Measurements from ENCODE around the gene VPS35L. TPM values are rescaled to one million over a fixed set of nuclear protein-coding genes. Genes with fewer than 3 reads are reported as not detected.

Gene VPS35L
- total and polyA plus RNA-seq, 10 of the 15 experiments (the other 5 are each of a cell fraction or from before 2014, with no cell fraction given): 14.9 to 44.1 (median 26.3) TPM

- TF ChIP-seq POU2F2 (IDR thresholded peaks at IDR 0.05; ENCODE audit: borderline replicate concordance, low read depth, low read length): peak; percentile 40; the same call in 1 of the 3 replicates
- TF ChIP-seq CREM (IDR thresholded peaks at IDR 0.05; ENCODE audit: low read depth): peak; percentile 98
- no peak for TF ChIP-seq ZNF622 (IDR thresholded peaks at IDR 0.05)
- no peak; the same call in 1 of the 2 replicates for TF ChIP-seq LARP7 (IDR thresholded peaks at IDR 0.05)
- no peak for TF ChIP-seq KAT2A (conservative IDR thresholded peaks at IDR 0.05; ENCODE audit: control insufficient read depth, low read depth, low read length)
- peak; percentile 84 for TF ChIP-seq SREBF1 (IDR thresholded peaks at IDR 0.05; ENCODE audit: low read length)
- TF ChIP-seq E4F1 (IDR thresholded peaks at IDR 0.05; ENCODE audit: borderline replicate concordance, partially characterized antibody): peak; percentile 54
- TF ChIP-seq POLR2A (IDR thresholded peaks at IDR 0.05; ENCODE audit: low read depth, low read length): peak; percentile 87
- TF ChIP-seq SMAD1 (IDR thresholded peaks at IDR 0.05; ENCODE audit: low read depth, partially characterized antibody): no peak
- TF ChIP-seq ELK1 (IDR thresholded peaks at IDR 0.05; ENCODE audit: low read depth, low read length): peak; percentile 93
- TF ChIP-seq CBX3 (IDR thresholded peaks at IDR 0.05; ENCODE audit: borderline replicate concordance, low read depth): no peak
- no peak for TF ChIP-seq CUX1 (IDR thresholded peaks at IDR 0.05; ENCODE audit: insufficient replicate concordance, low read depth, low read length)
- no peak for TF ChIP-seq CTCF (IDR thresholded peaks at IDR 0.05 in 2 of 3, conservative IDR thresholded peaks at IDR 0.05 in 1 of 3; ENCODE audit: control insufficient read depth in 2 of 3, extremely low read depth in 1 of 3, insufficient read depth in 1 of 3, low read depth in 3 of 3, low read length in 3 of 3)
- TF ChIP-seq E2F4 (IDR thresholded peaks at IDR 0.05; ENCODE audit: low read depth, low read length): peak; percentile 66; the same call in 1 of the 2 replicates
- peak in 1 of 2 experiments; percentile 53; a peak in 1 of 3 replicates for TF ChIP-seq EGR1 (IDR thresholded peaks at IDR 0.05; ENCODE audit: borderline replicate concordance in 1 of 2, low read depth in 2 of 2, low read length in 2 of 2)
- peak; percentile 100 for TF ChIP-seq SIX5 (IDR thresholded peaks at IDR 0.05; ENCODE audit: low read depth, low read length, severe bottlenecking)
- TF ChIP-seq STAT3 (IDR thresholded peaks at IDR 0.05; ENCODE audit: low read depth, low read length): no peak
Observed at GRCh38 chr16:19523559-19524355, 31.7 kb upstream of the VPS35L start, which contains the start of gene CCP110 (continued).
